Measurements from ENCODE around the gene ACTL10. TPM values are rescaled to one million over a fixed set of nuclear protein-coding genes. Genes with fewer than 3 reads are reported as not detected.
A peak's percentile ranks its signal among the peaks of the same experiment; 100 is the strongest.
"Not testable (repeated sequence)": the region's sequence is repeated elsewhere in the genome, so short reads cannot be mapped to it uniquely, and the experiment has no call there.

Gene ACTL10
- total RNA-seq, 1 experiment from 2014 or later: 1.3 TPM

DNA sequence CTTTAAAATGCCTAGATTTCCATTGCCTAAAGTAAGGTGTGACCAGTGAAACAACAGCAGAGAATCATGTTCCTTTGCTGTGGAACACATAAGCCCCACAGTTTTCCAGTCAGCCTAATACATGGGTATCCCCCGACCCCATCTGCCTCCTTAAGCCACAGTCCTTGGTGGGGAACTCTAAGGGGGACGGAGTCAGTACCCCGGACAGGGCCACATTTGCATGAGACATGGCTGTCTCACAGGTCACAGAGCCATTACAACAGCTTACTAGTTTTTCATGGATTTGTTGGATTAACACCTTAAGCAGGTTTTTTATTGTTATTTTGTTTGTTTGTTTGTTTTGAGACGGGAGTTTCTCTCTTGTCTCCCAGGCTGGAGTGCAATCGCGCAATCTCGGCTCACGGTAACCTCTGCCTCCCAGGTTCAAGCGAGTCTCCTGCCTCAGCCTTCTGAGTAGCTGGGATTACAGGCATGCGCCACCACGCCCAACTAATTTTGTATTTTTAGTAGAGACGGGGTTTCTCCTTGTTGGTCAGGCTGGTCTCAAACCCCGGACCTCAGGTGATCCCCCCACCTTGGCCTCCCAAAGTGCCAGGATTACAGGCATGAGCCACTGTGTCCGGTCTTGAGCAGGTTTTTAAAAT, 19.7 kb upstream of the ACTL10 start:
- peak; percentile 88 for ATAC-seq
- peak; percentile 51 for DNase-seq (ENCODE audit: low spot score)
- ChIA-PET CTCF (interaction anchor here (0.8 to 1.1 kb wide), 4 partner anchors 20 to 203 kb away, joined by 3 to 8 read pairs (median 4); partner anchors contain the start of genes ACTL10 and SNTA1), POLR2A (interaction anchor here (1.1 kb wide), 1 partner anchor 20 kb away, joined by 3 read pairs; the partner anchor contains the start of gene ACTL10)
- not testable (repeated sequence) for H3K27me3 Mint-ChIP-seq (ENCODE audit: low read depth); H3K9me3 Mint-ChIP-seq; H3K4me3 Mint-ChIP-seq; H3K4me1 Mint-ChIP-seq
- Mint-ChIP-seq H3K27ac (peak overlapping the region; percentile 49; the same call in 1 of the 2 replicates), H3K36me3 (peaks cover 15% of the 10 kb centered on the region)

DNA sequence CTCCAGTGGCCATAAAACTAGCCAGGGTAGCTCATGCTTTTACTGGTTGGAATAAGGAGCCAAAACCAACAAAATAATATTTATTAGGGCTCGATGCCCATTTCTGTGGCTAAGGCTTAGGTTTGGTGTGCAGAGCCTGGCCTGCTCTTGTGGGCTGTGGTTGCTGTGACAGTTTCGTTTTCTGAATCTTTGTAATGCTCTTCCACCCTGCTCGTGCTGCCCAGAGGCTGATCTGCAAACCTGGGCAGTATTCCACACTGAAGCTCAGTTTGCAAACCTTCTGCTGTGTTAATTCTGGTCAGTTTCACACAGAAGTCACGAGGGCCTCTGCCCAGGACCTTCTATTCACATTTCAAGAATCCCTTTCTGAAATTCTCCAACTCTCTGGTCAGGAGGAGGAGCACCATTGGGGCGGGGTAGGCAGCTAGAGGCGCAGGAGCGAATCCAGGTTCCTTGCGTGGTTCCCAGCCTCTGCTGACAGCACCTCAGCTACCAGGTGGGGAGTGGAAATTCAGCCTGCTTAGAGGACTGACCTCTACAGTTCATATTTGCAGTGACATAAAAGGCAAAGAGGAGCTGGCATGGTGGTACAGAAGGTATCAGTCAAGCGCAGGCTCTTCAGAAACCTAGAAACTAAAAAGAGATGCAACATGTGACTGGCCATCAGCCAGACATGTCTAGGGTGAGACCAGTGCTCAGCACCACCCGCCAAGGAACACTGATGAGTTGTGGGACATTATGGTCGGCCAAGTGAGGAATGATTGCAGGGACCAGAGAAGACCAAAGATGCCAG, 18.9 kb upstream of the ACTL10 start:
- ATAC-seq (no peak), DNase-seq (ENCODE audit: low spot score) (no peak)
- no peak overlapping the region for H3K27ac Mint-ChIP-seq
- H3K4me3 Mint-ChIP-seq: no peak overlapping the region
- TF ChIP-seq, protein P1, sequence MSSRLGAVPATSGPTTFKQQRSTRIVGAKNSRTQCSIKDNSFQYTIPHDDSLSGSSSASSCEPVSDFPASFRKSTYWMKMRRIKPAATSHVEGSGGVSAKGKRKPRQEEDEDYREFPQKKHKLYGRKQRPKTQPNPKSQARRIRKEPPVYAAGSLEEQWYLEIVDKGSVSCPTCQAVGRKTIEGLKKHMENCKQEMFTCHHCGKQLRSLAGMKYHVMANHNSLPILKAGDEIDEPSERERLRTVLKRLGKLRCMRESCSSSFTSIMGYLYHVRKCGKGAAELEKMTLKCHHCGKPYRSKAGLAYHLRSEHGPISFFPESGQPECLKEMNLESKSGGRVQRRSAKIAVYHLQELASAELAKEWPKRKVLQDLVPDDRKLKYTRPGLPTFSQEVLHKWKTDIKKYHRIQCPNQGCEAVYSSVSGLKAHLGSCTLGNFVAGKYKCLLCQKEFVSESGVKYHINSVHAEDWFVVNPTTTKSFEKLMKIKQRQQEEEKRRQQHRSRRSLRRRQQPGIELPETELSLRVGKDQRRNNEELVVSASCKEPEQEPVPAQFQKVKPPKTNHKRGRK (CRISPR knock-in tag; IDR thresholded peaks at IDR 0.05; ENCODE audit: borderline replicate concordance): no peak
- POLR2A ChIA-PET: interaction anchor here (1.1 kb wide), 1 partner anchor 19 kb away, joined by 3 read pairs; the partner anchor contains the start of gene ACTL10
- peaks cover 11% of the 10 kb centered on the region for H3K4me1 Mint-ChIP-seq
- CTCF ChIA-PET: interaction anchor here (0.8 to 1.7 kb wide), 4 partner anchors 19 to 204 kb away, joined by 3 to 9 read pairs (median 4); partner anchors contain the start of genes ACTL10 and SNTA1
- no peaks in the 10 kb centered on the region for H3K9me3 Mint-ChIP-seq
- peaks cover 15% of the 10 kb centered on the region for H3K36me3 Mint-ChIP-seq
- H3K27me3 Mint-ChIP-seq (ENCODE audit: low read depth): no peaks in the 10 kb centered on the region

DNA sequence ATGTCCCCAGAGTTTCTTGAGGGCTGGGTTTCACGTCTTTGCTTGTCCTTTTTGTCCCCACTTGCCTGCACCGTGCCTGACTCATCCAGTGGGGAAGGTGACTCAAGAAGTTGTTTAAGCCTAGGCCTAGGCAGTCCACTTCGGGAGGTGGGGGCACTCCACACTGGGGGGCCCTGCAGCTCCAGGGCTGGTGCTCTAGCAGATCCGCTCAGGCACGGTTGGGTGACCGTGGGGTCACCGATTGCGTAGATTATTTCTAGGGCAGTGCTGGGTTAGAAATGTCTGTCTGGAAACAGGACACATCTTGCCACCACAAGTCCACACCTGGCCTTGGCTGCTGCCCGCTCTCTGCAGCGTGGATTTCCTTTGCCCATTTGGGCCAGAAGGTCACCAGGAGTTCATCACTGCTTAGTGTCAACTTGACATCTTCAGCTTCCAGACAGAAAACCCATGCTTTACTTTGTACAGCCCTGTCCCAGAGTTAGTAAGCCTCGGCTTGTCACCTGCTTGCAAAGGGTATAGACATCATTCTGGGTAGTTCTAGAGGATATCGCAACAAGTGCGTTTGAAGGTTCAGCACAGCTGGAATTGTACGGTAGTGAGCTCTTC, 18.2 kb upstream of the ACTL10 start:
- ATAC-seq (no peak), DNase-seq (ENCODE audit: low spot score) (no peak)
- CTCF ChIA-PET: interaction anchor here (1.7 kb wide), 1 partner anchor 191 kb away, joined by 9 read pairs; no protein-coding TSS in a partner anchor
- Mint-ChIP-seq H3K27me3 (ENCODE audit: low read depth) (no peaks in the 10 kb centered on the region), H3K4me3 (no peak overlapping the region), H3K4me1 (peaks cover 18% of the 10 kb centered on the region), H3K36me3 (peaks cover 15% of the 10 kb centered on the region), H3K27ac (no peak overlapping the region), H3K9me3 (no peaks in the 10 kb centered on the region)
- POLR2A ChIA-PET: no interaction called here
- TF ChIP-seq IRF2 (CRISPR knock-in tag; IDR thresholded peaks at IDR 0.05; ENCODE audit: borderline replicate concordance, low read depth): no peak
- TF ChIP-seq, protein P2, sequence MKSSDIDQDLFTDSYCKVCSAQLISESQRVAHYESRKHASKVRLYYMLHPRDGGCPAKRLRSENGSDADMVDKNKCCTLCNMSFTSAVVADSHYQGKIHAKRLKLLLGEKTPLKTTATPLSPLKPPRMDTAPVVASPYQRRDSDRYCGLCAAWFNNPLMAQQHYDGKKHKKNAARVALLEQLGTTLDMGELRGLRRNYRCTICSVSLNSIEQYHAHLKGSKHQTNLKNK (CRISPR knock-in tag; IDR thresholded peaks at IDR 0.05): no peak
- TF ChIP-seq, protein P3, sequence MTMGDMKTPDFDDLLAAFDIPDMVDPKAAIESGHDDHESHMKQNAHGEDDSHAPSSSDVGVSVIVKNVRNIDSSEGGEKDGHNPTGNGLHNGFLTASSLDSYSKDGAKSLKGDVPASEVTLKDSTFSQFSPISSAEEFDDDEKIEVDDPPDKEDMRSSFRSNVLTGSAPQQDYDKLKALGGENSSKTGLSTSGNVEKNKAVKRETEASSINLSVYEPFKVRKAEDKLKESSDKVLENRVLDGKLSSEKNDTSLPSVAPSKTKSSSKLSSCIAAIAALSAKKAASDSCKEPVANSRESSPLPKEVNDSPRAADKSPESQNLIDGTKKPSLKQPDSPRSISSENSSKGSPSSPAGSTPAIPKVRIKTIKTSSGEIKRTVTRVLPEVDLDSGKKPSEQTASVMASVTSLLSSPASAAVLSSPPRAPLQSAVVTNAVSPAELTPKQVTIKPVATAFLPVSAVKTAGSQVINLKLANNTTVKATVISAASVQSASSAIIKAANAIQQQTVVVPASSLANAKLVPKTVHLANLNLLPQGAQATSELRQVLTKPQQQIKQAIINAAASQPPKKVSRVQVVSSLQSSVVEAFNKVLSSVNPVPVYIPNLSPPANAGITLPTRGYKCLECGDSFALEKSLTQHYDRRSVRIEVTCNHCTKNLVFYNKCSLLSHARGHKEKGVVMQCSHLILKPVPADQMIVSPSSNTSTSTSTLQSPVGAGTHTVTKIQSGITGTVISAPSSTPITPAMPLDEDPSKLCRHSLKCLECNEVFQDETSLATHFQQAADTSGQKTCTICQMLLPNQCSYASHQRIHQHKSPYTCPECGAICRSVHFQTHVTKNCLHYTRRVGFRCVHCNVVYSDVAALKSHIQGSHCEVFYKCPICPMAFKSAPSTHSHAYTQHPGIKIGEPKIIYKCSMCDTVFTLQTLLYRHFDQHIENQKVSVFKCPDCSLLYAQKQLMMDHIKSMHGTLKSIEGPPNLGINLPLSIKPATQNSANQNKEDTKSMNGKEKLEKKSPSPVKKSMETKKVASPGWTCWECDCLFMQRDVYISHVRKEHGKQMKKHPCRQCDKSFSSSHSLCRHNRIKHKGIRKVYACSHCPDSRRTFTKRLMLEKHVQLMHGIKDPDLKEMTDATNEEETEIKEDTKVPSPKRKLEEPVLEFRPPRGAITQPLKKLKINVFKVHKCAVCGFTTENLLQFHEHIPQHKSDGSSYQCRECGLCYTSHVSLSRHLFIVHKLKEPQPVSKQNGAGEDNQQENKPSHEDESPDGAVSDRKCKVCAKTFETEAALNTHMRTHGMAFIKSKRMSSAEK (CRISPR knock-in tag; IDR thresholded peaks at IDR 0.05; ENCODE audit: borderline replicate concordance): no peak
- TF ChIP-seq, protein P4, sequence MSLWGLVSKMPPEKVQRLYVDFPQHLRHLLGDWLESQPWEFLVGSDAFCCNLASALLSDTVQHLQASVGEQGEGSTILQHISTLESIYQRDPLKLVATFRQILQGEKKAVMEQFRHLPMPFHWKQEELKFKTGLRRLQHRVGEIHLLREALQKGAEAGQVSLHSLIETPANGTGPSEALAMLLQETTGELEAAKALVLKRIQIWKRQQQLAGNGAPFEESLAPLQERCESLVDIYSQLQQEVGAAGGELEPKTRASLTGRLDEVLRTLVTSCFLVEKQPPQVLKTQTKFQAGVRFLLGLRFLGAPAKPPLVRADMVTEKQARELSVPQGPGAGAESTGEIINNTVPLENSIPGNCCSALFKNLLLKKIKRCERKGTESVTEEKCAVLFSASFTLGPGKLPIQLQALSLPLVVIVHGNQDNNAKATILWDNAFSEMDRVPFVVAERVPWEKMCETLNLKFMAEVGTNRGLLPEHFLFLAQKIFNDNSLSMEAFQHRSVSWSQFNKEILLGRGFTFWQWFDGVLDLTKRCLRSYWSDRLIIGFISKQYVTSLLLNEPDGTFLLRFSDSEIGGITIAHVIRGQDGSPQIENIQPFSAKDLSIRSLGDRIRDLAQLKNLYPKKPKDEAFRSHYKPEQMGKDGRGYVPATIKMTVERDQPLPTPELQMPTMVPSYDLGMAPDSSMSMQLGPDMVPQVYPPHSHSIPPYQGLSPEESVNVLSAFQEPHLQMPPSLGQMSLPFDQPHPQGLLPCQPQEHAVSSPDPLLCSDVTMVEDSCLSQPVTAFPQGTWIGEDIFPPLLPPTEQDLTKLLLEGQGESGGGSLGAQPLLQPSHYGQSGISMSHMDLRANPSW (CRISPR knock-in tag; conservative IDR thresholded peaks at IDR 0.05; ENCODE audit: low read depth): no peak

Measured in WTC11 (cell line).